Prostate gland (tissue), 2 donors: ENCODE results near the gene RPUSD4.

Experiments
- POLR2A ChIP-seq: fragments of 450-650 bp; IDR thresholded peaks from one replicate; pipeline ENCODE4 v1.6.1; 2016; ENCODE audit warnings: antibody characterized with exemption, mild to moderate bottlenecking
- POLR2AphosphoS5 ChIP-seq: sonication (generic); formaldehyde crosslinking; IDR thresholded peaks from one replicate; pipeline ENCODE4 v1.6.1; 2017; ENCODE audit warnings: antibody characterized with exemption
- TF ChIP-seq, protein P1 (sequence below), 4 experiments: fragments of 200-600 bp in 2 of 4; fragments of 450-650 bp in 2 of 4; sonication (generic) in 2 of 4; IDR thresholded peaks; 1 replicate in 3 of 4; 2 replicates in 1 of 4; pipeline ENCODE4 v1.5.1; 2016 to 2019; ENCODE audit warnings: antibody characterized with exemption in 4 of 4, mild to moderate bottlenecking in 2 of 4, moderate library complexity in 2 of 4

DNA sequence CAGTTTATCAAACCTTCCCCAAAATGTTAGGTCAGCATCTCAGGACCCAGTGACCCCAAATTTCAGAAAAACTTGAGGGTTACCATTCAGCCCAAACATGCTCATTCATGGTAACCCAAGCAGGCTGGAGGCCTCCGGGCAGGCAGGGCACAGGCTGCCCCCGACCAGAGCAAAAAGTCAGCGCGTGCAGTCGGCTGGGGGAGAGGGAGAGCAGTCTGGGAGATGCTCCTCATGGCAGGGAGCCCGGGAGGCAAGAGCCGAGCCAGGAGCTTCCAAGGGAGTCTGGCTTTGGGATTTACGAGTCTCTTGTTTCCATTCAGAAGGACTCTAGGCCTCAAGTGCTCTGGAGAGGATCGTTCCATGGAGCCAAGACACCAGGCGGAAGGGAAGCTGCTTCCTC lies 45.7 kb downstream of the RPUSD4 start:
- TF ChIP-seq, protein P1, sequence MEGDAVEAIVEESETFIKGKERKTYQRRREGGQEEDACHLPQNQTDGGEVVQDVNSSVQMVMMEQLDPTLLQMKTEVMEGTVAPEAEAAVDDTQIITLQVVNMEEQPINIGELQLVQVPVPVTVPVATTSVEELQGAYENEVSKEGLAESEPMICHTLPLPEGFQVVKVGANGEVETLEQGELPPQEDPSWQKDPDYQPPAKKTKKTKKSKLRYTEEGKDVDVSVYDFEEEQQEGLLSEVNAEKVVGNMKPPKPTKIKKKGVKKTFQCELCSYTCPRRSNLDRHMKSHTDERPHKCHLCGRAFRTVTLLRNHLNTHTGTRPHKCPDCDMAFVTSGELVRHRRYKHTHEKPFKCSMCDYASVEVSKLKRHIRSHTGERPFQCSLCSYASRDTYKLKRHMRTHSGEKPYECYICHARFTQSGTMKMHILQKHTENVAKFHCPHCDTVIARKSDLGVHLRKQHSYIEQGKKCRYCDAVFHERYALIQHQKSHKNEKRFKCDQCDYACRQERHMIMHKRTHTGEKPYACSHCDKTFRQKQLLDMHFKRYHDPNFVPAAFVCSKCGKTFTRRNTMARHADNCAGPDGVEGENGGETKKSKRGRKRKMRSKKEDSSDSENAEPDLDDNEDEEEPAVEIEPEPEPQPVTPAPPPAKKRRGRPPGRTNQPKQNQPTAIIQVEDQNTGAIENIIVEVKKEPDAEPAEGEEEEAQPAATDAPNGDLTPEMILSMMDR (IDR thresholded peaks at IDR 0.05), result no peak
- TF ChIP-seq POLR2AphosphoS5 (no peak), POLR2A (no peak)
